HG03064 (cell line): Measurements from ENCODE around the gene PRKACA.
A peak's percentile ranks its signal among the peaks of the same experiment; 100 is the strongest.

ENCODE experiments used
- ATAC-seq: cut with Tn5 transposase; IDR thresholded peaks from one replicate; pipeline ENCODE4 v1.9.1; 2021; ENCODE audit warnings: low read depth; ENCODE audit not compliant: unreplicated experiment

PRKACA gene

GRCh38 chr19:14117668-14118164, at the start of gene PRKACA:
PRKACA (minus strand) TSS chr19:14117762; CDS start chr19:14117547, 215 bp downstream.
- peak; percentile 74 for ATAC-seq

DNA sequence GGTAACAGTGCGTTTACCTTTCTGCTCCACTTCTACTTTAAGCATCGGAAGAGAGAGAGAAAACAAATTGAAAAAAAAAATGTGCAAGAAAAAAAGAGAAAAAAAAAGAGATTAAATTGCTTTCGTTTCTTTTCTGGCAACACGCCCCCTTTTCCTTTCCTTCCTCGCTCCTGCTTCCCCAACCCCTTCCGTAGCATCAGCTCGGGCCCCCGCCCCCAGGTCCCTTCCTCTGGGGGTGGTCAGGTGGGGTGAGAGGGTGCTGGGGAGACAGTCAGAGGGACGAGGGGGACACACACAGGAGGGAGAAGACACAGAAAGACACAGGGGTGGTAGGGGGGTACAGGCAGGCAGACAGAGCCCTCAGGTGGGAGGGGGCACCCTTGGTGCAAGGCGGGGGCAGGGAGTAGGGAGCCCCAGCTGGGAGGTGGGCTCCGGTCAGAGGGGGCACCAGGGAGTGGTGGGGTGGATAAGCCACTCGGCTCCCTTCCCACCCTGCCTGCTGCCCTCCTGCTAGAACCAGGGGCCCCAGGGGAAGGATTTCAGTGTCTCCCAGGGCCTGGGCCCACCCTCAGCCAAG, 49.5 kb upstream of the PRKACA start:
- ATAC-seq: no peak

GRCh38 chr19:14165990-14166830, 48.6 kb upstream of the PRKACA start:
- no peak for ATAC-seq

GRCh38 chr19:14164724-14165493, 47.3 kb upstream of the PRKACA start:
- no peak for ATAC-seq

- ATAC-seq: no peak
Measured at GRCh38 chr19:14164082-14164481, 46.5 kb upstream of the PRKACA start.

DNA sequence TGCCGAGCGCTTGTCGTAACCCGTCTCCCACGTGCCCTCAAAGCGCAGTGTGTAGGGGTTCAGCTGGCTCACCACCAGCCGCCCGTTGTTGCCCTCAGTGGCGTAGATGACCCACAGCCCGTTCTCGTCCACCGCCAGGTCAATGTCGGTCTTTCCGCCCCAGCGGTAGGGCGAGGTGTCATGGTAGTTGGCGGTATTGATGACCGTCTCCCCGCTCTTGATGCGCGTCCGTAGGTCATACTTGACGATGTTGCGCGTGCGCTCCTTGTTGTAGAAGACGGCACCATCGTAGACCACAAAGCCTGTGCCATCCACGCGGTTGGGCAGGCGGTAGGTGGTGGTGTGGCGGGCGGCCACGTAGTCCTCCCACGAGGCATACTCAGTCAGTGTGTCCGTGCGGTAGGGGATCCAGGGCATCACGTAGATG, 45.3 kb upstream of the PRKACA start:
- ATAC-seq: no peak

DNA sequence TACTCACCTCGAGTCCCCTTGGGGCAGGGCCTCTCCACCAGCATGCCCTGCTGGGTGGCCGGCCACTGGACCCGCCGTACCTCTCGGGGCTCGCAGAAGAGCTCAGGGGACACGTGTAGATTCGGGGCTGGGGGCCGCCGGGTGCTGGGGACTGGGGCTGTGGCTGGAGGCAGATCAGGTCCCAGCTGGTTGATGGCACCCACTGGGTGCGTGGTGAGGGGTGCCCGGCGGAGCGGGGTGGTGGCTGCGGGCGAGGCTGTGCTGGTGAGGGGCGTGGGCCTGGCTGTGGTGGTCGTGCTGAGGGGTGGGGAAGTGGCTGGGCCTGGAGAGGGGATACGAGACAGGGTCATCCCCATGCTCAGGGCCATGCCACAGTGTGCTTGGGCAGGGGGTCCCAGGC, 43.7 kb upstream of the PRKACA start:
- no peak for ATAC-seq

DNA sequence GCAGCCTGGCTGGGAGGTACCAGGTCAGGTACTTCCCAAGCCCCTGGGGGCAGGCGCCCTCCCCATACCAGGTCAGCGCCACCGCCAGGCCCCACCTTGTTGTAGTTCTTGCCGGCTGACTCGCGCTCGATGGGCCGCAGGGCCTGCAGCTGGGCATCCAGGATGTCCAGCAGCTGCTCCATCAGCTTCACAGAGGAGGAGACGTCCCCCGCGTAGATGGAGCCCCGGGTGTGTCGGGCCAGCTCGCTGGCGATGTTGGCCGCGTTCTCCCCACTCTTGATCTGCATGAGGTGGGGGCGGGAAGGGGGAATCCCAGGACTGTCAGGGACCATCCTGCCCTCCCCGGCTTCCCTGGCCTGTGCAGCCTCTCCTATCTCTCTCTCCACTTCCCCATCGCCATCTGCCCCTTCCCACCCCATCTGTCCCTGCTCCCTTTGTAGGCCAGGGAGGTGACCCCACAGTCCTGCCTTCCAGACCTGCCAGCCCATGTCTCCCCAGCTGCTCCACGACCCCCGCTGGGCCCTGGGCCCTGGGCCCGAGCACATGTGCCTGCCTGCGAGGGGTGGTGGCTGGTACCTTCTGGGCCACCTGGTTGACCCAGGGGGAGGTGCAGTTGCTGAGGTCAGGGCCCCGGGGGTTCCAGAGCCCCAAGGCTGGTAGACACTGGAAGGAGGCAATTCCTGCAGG, 42.6 kb upstream of the PRKACA start:
- ATAC-seq: no peak

DNA sequence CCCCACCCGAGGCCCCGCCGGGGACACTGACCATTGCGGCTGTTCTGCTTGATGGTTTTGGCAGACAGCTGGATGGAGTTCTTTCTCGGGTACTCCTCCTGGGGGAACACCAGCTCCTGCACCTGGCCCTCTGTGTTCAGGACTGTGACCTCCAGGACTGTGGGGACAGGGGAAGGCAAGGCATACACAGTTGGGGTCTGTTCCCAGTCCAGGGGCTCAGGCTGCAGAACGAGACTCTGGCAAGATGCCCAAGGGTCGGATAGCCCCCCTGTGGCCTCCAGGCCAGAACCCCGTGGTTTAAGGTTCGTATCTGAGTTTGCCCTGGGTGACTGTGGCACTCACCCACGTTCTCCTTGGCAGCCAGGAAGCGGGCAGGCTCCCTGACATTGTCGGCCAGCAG, 41.5 kb upstream of the PRKACA start:
- ATAC-seq: no peak

GRCh38 chr19:14158276-14159023, 40.9 kb upstream of the PRKACA start:
- ATAC-seq: no peak

GRCh38 chr19:14156971-14157717, 39.6 kb upstream of the PRKACA start:
- ATAC-seq: no peak

DNA sequence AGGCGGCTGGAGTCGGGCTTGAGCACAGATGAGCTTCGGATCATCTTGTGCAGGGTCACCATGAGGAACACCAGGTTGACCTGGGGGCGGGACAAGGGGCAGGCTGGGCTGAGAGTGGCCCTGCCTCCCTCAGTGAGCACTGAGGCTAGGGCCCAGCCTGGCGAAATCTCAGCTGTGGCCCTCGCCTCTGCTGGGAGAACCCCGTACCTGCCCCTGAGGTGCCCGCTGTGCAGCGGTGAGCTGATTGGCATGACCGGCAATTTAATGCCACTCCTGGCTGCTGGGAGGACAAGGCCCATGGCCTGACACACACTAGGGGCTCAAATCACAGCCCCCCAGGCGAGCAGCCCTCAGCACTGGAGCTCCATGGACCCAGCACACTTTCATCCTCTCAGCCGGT, 38.6 kb upstream of the PRKACA start:
- no peak for ATAC-seq

GRCh38 chr19:14155371-14155770, 37.8 kb upstream of the PRKACA start:
- no peak for ATAC-seq

- no peak for ATAC-seq
Measured at GRCh38 chr19:14152713-14153112, 35.2 kb upstream of the PRKACA start.

- ATAC-seq: no peak
Measured at GRCh38 chr19:14150770-14151661, 33.5 kb upstream of the PRKACA start.

DNA sequence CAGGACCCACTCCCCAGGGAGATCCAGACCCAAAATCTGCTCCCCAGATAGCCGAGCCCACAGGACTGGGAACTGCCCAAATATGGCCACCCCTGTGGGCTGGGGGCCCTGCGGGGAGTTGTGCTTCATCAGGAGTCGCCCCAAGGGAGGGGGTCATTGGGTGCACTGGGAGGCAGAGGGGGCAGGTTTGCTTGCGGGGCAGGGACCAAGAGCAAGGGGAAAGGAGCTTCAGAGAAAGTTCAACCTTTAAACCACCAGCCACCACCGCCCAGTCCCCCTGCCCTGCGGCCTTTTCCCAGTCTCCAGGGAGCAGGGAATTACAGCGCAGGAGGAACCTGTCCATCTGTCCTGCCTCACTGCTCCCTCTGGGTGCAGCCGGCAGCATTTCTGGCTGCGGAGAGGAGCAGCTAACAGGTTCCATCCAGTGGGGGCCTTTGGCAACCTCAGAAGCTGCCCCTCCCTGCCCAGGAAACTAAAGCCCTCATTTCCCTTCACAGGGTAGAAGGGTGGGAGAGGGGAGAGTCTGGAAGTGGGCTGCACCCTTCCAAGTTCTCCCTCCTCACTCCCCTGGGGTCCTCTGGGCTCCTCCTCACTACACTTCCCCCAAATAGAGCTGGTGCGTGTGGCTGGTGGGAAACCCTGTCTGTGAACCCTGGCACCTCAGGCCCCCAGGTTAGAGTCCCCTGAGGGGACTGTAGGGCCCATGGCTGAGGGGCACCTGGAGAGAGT, 32.6 kb upstream of the PRKACA start:
- no peak for ATAC-seq

- no peak for ATAC-seq
Measured at GRCh38 chr19:14149509-14149994, 32.0 kb upstream of the PRKACA start.
